HepG2 (cell line): ENCODE data around the gene HES2. TPM values are rescaled to one million over a fixed set of nuclear protein-coding genes. Genes with fewer than 3 reads are reported as not detected.
A peak's percentile ranks its signal among the peaks of the same experiment; 100 is the strongest.

Experiments used
- ASH2L ChIP-seq: fragments of 300-600, 200-600 bp; sonication (generic); IDR thresholded peaks from 2 replicates; pipeline ENCODE4 v1.7.0; 2017; ENCODE audit warnings: low read depth, mild to moderate bottlenecking, moderate library complexity, mixed read lengths, low read length; ENCODE audit not compliant: insufficient read length
- MED13 ChIP-seq: sonication (generic); formaldehyde crosslinking; IDR thresholded peaks from 2 replicates; pipeline ENCODE4 v1.5.0; 2020; ENCODE audit warnings: missing genetic modification reagents
- MEIS2 ChIP-seq: sonication (generic); formaldehyde crosslinking; IDR thresholded peaks from 2 replicates; pipeline ENCODE4 v1.9.0; 2021; ENCODE audit warnings: mild to moderate bottlenecking, missing genetic modification reagents
- NFYB ChIP-seq: sonication (generic); formaldehyde crosslinking; IDR thresholded peaks from 2 replicates; pipeline ENCODE4 v1.4.0; 2020; ENCODE audit warnings: missing genetic modification reagents
- POLR2AphosphoS5 ChIP-seq: IDR thresholded peaks from 2 replicates; pipeline ENCODE4 v1.6.1; 2012; ENCODE audit warnings: low read depth, low read length
- POLR2G ChIP-seq: fragments of 200-400 bp; formaldehyde crosslinking; IDR thresholded peaks from 2 replicates; pipeline ENCODE4 v1.6.1; 2018; ENCODE audit warnings: mild to moderate bottlenecking, low read depth, low read length, moderate library complexity
- THYN1 ChIP-seq: sonication (generic); formaldehyde crosslinking; IDR thresholded peaks from 2 replicates; pipeline ENCODE4 v1.8.1; 2023; ENCODE audit warnings: low read depth, mild to moderate bottlenecking, moderate library complexity, missing genetic modification reagents, borderline replicate concordance
- ZBTB7B ChIP-seq: sonication (generic); formaldehyde crosslinking; IDR thresholded peaks from 2 replicates; pipeline ENCODE4 v1.4.0; 2020; ENCODE audit warnings: missing genetic modification reagents
- ZEB1 ChIP-seq: IDR thresholded peaks from 2 replicates; pipeline ENCODE4 v1.6.1; 2012; ENCODE audit warnings: mild to moderate bottlenecking, low read depth, inconsistent platforms; ENCODE audit not compliant: insufficient replicate concordance
- ZNF256 ChIP-seq: sonication (generic); formaldehyde crosslinking; conservative IDR thresholded peaks from 2 replicates; pipeline ENCODE4 v1.4.0; 2020; ENCODE audit warnings: missing genetic modification reagents
- ZNF335 ChIP-seq: sonication (generic); formaldehyde crosslinking; IDR thresholded peaks from 2 replicates; pipeline ENCODE4 v1.4.0; 2020; ENCODE audit warnings: missing genetic modification reagents
- ZNF441 ChIP-seq: sonication (generic); formaldehyde crosslinking; IDR thresholded peaks from 2 replicates; pipeline ENCODE4 v1.7.0; 2021; ENCODE audit warnings: missing genetic modification reagents, borderline replicate concordance
- ZNF773 ChIP-seq: sonication (generic); formaldehyde crosslinking; IDR thresholded peaks from 2 replicates; pipeline ENCODE4 v1.4.0; 2020; ENCODE audit warnings: missing genetic modification reagents, borderline replicate concordance
- polyA plus RNA-seq, 8 experiments: library from polyadenylated mRNA; depleted of rRNA in 3 of 8; stranded (reverse) in 7 of 8; unstranded in 1 of 8; fragments of >200 nt; fragmentation: Illumina TruSeq in 4 of 8; extraction: Trizol in 4 of 8; gene quantifications; 2 replicates each; pipeline versions ENCODE4 v1.2.1 to v1.2.3, GENCODE V29; 2011 to 2016; ENCODE audit warnings: low read depth in 4 of 8, missing spikeins in 1 of 8, mixed read lengths in 1 of 8; ENCODE audit not compliant: insufficient read depth in 1 of 8
- total RNA-seq, 5 experiments: library from RNA; depleted of rRNA; stranded (reverse); fragments of >200 nt; fragmentation: Illumina TruSeq; extraction: Trizol; gene quantifications; 2 replicates each; pipeline ENCODE4 v1.2.3, GENCODE V29; 2016; ENCODE audit warnings: low read depth in 1 of 5
- TF ChIP-seq, protein P1 (sequence below): sonication (generic); formaldehyde crosslinking; IDR thresholded peaks from 2 replicates; pipeline ENCODE4 v1.4.0; 2020; ENCODE audit warnings: mild to moderate bottlenecking, missing genetic modification reagents
- TF ChIP-seq, protein P2 (sequence below): sonication (generic); formaldehyde crosslinking; IDR thresholded peaks from 2 replicates; pipeline ENCODE4 v1.5.0; 2020; ENCODE audit warnings: mild to moderate bottlenecking, missing genetic modification reagents, moderate library complexity
- TF ChIP-seq, protein P3 (sequence below): IDR thresholded peaks from 2 replicates; pipeline ENCODE4 v1.4.0; 2020; ENCODE audit warnings: mild to moderate bottlenecking, missing genetic modification reagents
- TF ChIP-seq, protein P4 (sequence below): sonication (generic); IDR thresholded peaks from 2 replicates; pipeline ENCODE4 v1.6.1; 2016; ENCODE audit warnings: low read depth, borderline replicate concordance

Gene HES2
- total and polyA plus RNA-seq, 2 of the 13 experiments (the other 11 are each of a cell fraction or from before 2014, with no cell fraction given): 0.11 to 0.17 TPM

DNA sequence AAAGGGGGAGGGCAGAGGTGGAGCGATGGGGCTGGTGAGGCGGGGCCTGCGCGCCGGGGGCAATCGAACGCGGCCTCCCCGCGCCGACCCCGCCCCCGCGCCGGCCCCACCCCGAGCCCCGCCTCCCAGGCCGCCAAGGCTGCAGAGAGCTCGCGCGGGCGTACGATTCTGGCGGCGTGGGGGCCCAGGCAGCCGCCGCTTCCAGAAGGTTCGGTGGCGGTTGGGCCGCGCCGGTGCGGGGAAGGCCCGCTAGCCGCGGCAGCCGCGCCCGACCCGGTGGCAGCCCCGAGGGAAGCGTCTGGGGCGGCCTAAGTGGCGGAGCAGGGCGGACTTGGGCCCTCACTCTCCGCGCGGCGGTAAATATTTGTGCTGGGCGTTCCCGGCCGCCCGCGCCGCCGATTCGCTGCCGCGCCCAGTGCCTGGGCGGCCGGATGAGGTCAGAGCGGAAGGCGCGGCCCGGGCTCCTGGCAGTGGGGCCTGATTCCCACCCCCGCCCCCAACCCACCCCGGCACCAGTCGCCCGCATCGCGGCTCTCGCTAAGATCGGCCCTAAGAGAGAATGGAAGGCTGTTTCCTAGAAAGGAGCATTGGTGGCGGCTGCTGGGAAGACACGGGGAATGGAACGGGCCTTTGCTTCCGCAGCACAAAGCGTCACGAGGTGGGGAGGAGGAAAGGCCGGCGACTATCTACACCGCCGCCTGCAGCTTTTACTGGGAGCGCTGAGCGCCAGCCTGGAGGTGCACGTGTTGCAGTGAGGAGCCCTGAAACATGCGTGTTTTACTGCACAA is 26.1 kb downstream of the HES2 start, which contains the start of gene ACOT7 (continued):
- TF ChIP-seq POLR2G: peak; percentile 69; the same call in 1 of the 2 replicates
- peak; percentile 48 for TF ChIP-seq POLR2AphosphoS5
- TF ChIP-seq, protein P1, sequence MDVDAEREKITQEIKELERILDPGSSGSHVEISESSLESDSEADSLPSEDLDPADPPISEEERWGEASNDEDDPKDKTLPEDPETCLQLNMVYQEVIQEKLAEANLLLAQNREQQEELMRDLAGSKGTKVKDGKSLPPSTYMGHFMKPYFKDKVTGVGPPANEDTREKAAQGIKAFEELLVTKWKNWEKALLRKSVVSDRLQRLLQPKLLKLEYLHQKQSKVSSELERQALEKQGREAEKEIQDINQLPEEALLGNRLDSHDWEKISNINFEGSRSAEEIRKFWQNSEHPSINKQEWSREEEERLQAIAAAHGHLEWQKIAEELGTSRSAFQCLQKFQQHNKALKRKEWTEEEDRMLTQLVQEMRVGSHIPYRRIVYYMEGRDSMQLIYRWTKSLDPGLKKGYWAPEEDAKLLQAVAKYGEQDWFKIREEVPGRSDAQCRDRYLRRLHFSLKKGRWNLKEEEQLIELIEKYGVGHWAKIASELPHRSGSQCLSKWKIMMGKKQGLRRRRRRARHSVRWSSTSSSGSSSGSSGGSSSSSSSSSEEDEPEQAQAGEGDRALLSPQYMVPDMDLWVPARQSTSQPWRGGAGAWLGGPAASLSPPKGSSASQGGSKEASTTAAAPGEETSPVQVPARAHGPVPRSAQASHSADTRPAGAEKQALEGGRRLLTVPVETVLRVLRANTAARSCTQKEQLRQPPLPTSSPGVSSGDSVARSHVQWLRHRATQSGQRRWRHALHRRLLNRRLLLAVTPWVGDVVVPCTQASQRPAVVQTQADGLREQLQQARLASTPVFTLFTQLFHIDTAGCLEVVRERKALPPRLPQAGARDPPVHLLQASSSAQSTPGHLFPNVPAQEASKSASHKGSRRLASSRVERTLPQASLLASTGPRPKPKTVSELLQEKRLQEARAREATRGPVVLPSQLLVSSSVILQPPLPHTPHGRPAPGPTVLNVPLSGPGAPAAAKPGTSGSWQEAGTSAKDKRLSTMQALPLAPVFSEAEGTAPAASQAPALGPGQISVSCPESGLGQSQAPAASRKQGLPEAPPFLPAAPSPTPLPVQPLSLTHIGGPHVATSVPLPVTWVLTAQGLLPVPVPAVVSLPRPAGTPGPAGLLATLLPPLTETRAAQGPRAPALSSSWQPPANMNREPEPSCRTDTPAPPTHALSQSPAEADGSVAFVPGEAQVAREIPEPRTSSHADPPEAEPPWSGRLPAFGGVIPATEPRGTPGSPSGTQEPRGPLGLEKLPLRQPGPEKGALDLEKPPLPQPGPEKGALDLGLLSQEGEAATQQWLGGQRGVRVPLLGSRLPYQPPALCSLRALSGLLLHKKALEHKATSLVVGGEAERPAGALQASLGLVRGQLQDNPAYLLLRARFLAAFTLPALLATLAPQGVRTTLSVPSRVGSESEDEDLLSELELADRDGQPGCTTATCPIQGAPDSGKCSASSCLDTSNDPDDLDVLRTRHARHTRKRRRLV: no peak
- TF ChIP-seq MEIS2 (CRISPR knock-in tag): peak; percentile 80
- TF ChIP-seq ZNF256 (CRISPR knock-in tag): no peak
- TF ChIP-seq ZBTB7B (CRISPR knock-in tag): 0 out of 2 replicates have a peak, but pooled peaks have one; percentile 33
- peak; percentile 72 for TF ChIP-seq NFYB
- 0 out of 2 replicates have a peak, but pooled peaks have one; percentile 62 for TF ChIP-seq ZNF441 (CRISPR knock-in tag)
- TF ChIP-seq, protein P2, sequence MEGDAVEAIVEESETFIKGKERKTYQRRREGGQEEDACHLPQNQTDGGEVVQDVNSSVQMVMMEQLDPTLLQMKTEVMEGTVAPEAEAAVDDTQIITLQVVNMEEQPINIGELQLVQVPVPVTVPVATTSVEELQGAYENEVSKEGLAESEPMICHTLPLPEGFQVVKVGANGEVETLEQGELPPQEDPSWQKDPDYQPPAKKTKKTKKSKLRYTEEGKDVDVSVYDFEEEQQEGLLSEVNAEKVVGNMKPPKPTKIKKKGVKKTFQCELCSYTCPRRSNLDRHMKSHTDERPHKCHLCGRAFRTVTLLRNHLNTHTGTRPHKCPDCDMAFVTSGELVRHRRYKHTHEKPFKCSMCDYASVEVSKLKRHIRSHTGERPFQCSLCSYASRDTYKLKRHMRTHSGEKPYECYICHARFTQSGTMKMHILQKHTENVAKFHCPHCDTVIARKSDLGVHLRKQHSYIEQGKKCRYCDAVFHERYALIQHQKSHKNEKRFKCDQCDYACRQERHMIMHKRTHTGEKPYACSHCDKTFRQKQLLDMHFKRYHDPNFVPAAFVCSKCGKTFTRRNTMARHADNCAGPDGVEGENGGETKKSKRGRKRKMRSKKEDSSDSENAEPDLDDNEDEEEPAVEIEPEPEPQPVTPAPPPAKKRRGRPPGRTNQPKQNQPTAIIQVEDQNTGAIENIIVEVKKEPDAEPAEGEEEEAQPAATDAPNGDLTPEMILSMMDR (CRISPR knock-in tag): peak; percentile 15; the same call in 1 of the 2 replicates
- TF ChIP-seq, protein P3, sequence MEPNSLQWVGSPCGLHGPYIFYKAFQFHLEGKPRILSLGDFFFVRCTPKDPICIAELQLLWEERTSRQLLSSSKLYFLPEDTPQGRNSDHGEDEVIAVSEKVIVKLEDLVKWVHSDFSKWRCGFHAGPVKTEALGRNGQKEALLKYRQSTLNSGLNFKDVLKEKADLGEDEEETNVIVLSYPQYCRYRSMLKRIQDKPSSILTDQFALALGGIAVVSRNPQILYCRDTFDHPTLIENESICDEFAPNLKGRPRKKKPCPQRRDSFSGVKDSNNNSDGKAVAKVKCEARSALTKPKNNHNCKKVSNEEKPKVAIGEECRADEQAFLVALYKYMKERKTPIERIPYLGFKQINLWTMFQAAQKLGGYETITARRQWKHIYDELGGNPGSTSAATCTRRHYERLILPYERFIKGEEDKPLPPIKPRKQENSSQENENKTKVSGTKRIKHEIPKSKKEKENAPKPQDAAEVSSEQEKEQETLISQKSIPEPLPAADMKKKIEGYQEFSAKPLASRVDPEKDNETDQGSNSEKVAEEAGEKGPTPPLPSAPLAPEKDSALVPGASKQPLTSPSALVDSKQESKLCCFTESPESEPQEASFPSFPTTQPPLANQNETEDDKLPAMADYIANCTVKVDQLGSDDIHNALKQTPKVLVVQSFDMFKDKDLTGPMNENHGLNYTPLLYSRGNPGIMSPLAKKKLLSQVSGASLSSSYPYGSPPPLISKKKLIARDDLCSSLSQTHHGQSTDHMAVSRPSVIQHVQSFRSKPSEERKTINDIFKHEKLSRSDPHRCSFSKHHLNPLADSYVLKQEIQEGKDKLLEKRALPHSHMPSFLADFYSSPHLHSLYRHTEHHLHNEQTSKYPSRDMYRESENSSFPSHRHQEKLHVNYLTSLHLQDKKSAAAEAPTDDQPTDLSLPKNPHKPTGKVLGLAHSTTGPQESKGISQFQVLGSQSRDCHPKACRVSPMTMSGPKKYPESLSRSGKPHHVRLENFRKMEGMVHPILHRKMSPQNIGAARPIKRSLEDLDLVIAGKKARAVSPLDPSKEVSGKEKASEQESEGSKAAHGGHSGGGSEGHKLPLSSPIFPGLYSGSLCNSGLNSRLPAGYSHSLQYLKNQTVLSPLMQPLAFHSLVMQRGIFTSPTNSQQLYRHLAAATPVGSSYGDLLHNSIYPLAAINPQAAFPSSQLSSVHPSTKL (CRISPR knock-in tag): no peak
- no peak for TF ChIP-seq THYN1
- no peak for TF ChIP-seq ZNF335 (CRISPR knock-in tag)
- TF ChIP-seq ASH2L: peak; percentile 29
- TF ChIP-seq MED13 (CRISPR knock-in tag): no peak
- TF ChIP-seq ZEB1: no peak
- TF ChIP-seq, protein P4, sequence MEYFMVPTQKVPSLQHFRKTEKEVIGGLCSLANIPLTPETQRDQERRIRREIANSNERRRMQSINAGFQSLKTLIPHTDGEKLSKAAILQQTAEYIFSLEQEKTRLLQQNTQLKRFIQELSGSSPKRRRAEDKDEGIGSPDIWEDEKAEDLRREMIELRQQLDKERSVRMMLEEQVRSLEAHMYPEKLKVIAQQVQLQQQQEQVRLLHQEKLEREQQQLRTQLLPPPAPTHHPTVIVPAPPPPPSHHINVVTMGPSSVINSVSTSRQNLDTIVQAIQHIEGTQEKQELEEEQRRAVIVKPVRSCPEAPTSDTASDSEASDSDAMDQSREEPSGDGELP: peak; percentile 24; the same call in 1 of the 2 replicates
- TF ChIP-seq ZNF773 (CRISPR knock-in tag): peak; percentile 74; the same call in 1 of the 2 replicates
